ENCODE measurements around the gene FCRL2. TPM values are rescaled to one million over a fixed set of nuclear protein-coding genes. Genes with fewer than 3 reads are reported as not detected.

The FCRL2 gene
- not detected in 2 replicates for total RNA-seq

GRCh38 chr1:157776971-157777391 lies at the start of gene FCRL2:
Gene FCRL2 (minus strand): TSS chr1:157777132. CDS start chr1:157777073, 59 bp downstream.

GRCh38 chr1:157819896-157820295 lies 43.0 kb upstream of the FCRL2 start, which contains the start of gene FCRL1:
Gene FCRL1 (minus strand): TSS chr1:157820120. CDS start chr1:157820037, 83 bp downstream.

GRCh38 chr1:157700732-157701131 lies 76.2 kb downstream of the FCRL2 start, which contains the start of gene FCRL3:
Gene FCRL3 (minus strand): TSS chr1:157700769. CDS start chr1:157700489, 280 bp downstream.

Other genes starting within 250 kb of the FCRL2 start
- not detected in 2 replicates for gene FCRL5, start 224.6 kb downstream of the FCRL2 start, total RNA-seq
- gene FCRL4, start 179.0 kb downstream of the FCRL2 start, total RNA-seq, result not detected in 2 replicates
- not detected in 2 replicates for gene FCRL3, start 76.4 kb downstream of the FCRL2 start, total RNA-seq
- not detected in 2 replicates for gene FCRL1, start 43.0 kb upstream of the FCRL2 start, total RNA-seq
- gene CD5L, start 64.7 kb upstream of the FCRL2 start, total RNA-seq, result not detected in 2 replicates
- 81.5 and 110 TPM in 2 replicates for gene KIRREL1, start 216.5 kb upstream of the FCRL2 start, total RNA-seq

Data from epithelial cell of alveolus of lung (primary cell).